HepG2 (cell line): Measurements from ENCODE around the gene KIF3C. TPM values are rescaled to one million over a fixed set of nuclear protein-coding genes. Genes with fewer than 3 reads are reported as not detected.
A peak's percentile ranks its signal among the peaks of the same experiment; 100 is the strongest.

Source experiments
- ARNT ChIP-seq: fragments of 450-650 bp; IDR thresholded peaks from 2 replicates; pipeline ENCODE4 v1.6.1; 2017
- CBX1 ChIP-seq: IDR thresholded peaks from one replicate; pipeline ENCODE4 v1.6.1; 2016; ENCODE audit warnings: antibody characterized with exemption, low read depth
- CCAR2 ChIP-seq: fragments of 200-400 bp; formaldehyde crosslinking; optimal IDR thresholded peaks from 2 replicates; pipeline ENCODE3; 2018; ENCODE audit warnings: low read depth, mild to moderate bottlenecking, low read length, moderate library complexity
- CSRNP1 ChIP-seq: sonication (generic); formaldehyde crosslinking; IDR thresholded peaks from 2 replicates; pipeline ENCODE4 v1.8.1; 2023; ENCODE audit warnings: mild to moderate bottlenecking, missing genetic modification reagents
- DZIP1 ChIP-seq: sonication (generic); formaldehyde crosslinking; IDR thresholded peaks from 2 replicates; pipeline ENCODE4 v1.5.0; 2020; ENCODE audit warnings: mild to moderate bottlenecking, missing genetic modification reagents
- FOXK1 ChIP-seq: sonication (generic); formaldehyde crosslinking; IDR thresholded peaks from 2 replicates; pipeline ENCODE4 v1.4.0; 2020; ENCODE audit warnings: low read depth, missing genetic modification reagents, borderline replicate concordance
- FOXO1 ChIP-seq: sonication (generic); formaldehyde crosslinking; IDR thresholded peaks from 2 replicates; pipeline ENCODE4 v1.4.0; 2020; ENCODE audit warnings: missing genetic modification reagents
- HMGXB4 ChIP-seq, 2 experiments: sonication (generic) in 1 of 2; formaldehyde crosslinking in 1 of 2; IDR thresholded peaks; 2 replicates each; pipeline versions ENCODE4 v1.4.0 to v1.6.1; 2018 to 2020; ENCODE audit warnings: missing genetic modification reagents in 2 of 2, borderline replicate concordance in 1 of 2, low read depth in 1 of 2, mild to moderate bottlenecking in 1 of 2, missing biosample characterization in 1 of 2
- KLF12 ChIP-seq: sonication (generic); formaldehyde crosslinking; IDR thresholded peaks from 2 replicates; pipeline ENCODE4 v1.4.0; 2020; ENCODE audit warnings: missing genetic modification reagents, borderline replicate concordance
- SRSF4 ChIP-seq: fragments of 200-400 bp; formaldehyde crosslinking; IDR thresholded peaks from one replicate; pipeline ENCODE4 v1.6.1; 2018; ENCODE audit warnings: mild to moderate bottlenecking, low read depth, low read length, moderate library complexity; ENCODE audit not compliant: poor library complexity, severe bottlenecking
- TCF7 ChIP-seq: sonication (generic); IDR thresholded peaks from 2 replicates; pipeline ENCODE4 v1.6.1; 2016; ENCODE audit warnings: antibody characterized with exemption, low read depth
- THYN1 ChIP-seq: sonication (generic); formaldehyde crosslinking; IDR thresholded peaks from 2 replicates; pipeline ENCODE4 v1.8.1; 2023; ENCODE audit warnings: low read depth, mild to moderate bottlenecking, moderate library complexity, missing genetic modification reagents, borderline replicate concordance
- ZKSCAN1 ChIP-seq: fragments of 150-350 bp; IDR thresholded peaks from 2 replicates; pipeline ENCODE4 v1.6.1; 2014; ENCODE audit warnings: low read length
- ZNF18 ChIP-seq: sonication (generic); formaldehyde crosslinking; IDR thresholded peaks from 2 replicates; pipeline ENCODE4 v1.8.0; 2022; ENCODE audit warnings: mild to moderate bottlenecking, missing genetic modification reagents; ENCODE audit not compliant: insufficient replicate concordance
- ZNF230 ChIP-seq: sonication (generic); formaldehyde crosslinking; IDR thresholded peaks from 2 replicates; pipeline ENCODE4 v1.4.0; 2020; ENCODE audit warnings: mild to moderate bottlenecking, missing genetic modification reagents
- ZNF468 ChIP-seq: sonication (generic); formaldehyde crosslinking; IDR thresholded peaks from 2 replicates; pipeline ENCODE4 v1.8.0; 2022; ENCODE audit warnings: mild to moderate bottlenecking, moderate library complexity, missing genetic modification reagents
- ZNF557 ChIP-seq: sonication (generic); formaldehyde crosslinking; IDR thresholded peaks from 2 replicates; pipeline ENCODE4 v1.4.0; 2020; ENCODE audit warnings: missing genetic modification reagents
- ZNF563 ChIP-seq: sonication (generic); formaldehyde crosslinking; IDR thresholded peaks from 2 replicates; pipeline ENCODE4 v1.8.0; 2022; ENCODE audit warnings: mild to moderate bottlenecking, moderate library complexity, missing genetic modification reagents
- ZNF704 ChIP-seq: sonication (generic); formaldehyde crosslinking; IDR thresholded peaks from 2 replicates; pipeline ENCODE4 v1.8.1; 2023; ENCODE audit warnings: mild to moderate bottlenecking, inconsistent platforms, moderate library complexity, missing genetic modification reagents, borderline replicate concordance
- polyA plus RNA-seq, 8 experiments: library from polyadenylated mRNA; depleted of rRNA in 3 of 8; stranded (reverse) in 7 of 8; unstranded in 1 of 8; fragments of >200 nt; fragmentation: Illumina TruSeq in 4 of 8; extraction: Trizol in 4 of 8; gene quantifications; 2 replicates each; pipeline versions ENCODE4 v1.2.1 to v1.2.3, GENCODE V29; 2011 to 2016; ENCODE audit warnings: low read depth in 4 of 8, missing spikeins in 1 of 8, mixed read lengths in 1 of 8; ENCODE audit not compliant: insufficient read depth in 1 of 8
- total RNA-seq, 5 experiments: library from RNA; depleted of rRNA; stranded (reverse); fragments of >200 nt; fragmentation: Illumina TruSeq; extraction: Trizol; gene quantifications; 2 replicates each; pipeline ENCODE4 v1.2.3, GENCODE V29; 2016; ENCODE audit warnings: low read depth in 1 of 5

The KIF3C gene
- total and polyA plus RNA-seq, 2 of the 13 experiments (the other 11 are each of a cell fraction or from before 2014, with no cell fraction given): 3.6 to 4.9 TPM

- no peak for TF ChIP-seq DZIP1 (CRISPR knock-in tag)
- no peak for TF ChIP-seq ZKSCAN1
- TF ChIP-seq THYN1 (CRISPR knock-in tag): no peak
- no peak for TF ChIP-seq HMGXB4 (CRISPR knock-in tag; IDR thresholded peaks at IDR 0.05; ENCODE audit: borderline replicate concordance in 1 of 2, low read depth in 1 of 2)
- no peak for TF ChIP-seq CCAR2
- TF ChIP-seq FOXO1 (CRISPR knock-in tag): no peak; the same call in 1 of the 2 replicates
- TF ChIP-seq KLF12 (CRISPR knock-in tag): no peak
- peak; percentile 61 for TF ChIP-seq FOXK1 (CRISPR knock-in tag)
- no peak for TF ChIP-seq ZNF704 (CRISPR knock-in tag)
- no peak for TF ChIP-seq CSRNP1 (CRISPR knock-in tag)
- peak; percentile 90 for TF ChIP-seq TCF7
- TF ChIP-seq ZNF557 (CRISPR knock-in tag): no peak
- TF ChIP-seq ZNF563 (CRISPR knock-in tag): no peak
- no peak for TF ChIP-seq ARNT
- no peak for TF ChIP-seq ZNF468 (CRISPR knock-in tag)
- TF ChIP-seq CBX1: no peak
- TF ChIP-seq ZNF230 (CRISPR knock-in tag): 0 out of 2 replicates have a peak, but pooled peaks have one; percentile 48
- TF ChIP-seq ZNF18 (CRISPR knock-in tag): no peak
- TF ChIP-seq SRSF4: no peak
These were observed 29.9 kb upstream of the KIF3C start (continued) for GRCh38 chr2:26011990-26012856.
